Breast epithelium (tissue), 3 donors: ENCODE results near the gene TLR7.

ENCODE experiments used
- CTCF ChIP-seq, 3 donors: fragments of 450-650 bp; IDR thresholded peaks; one replicate each; pipeline ENCODE4 v1.5.1; 2016 to 2017; ENCODE audit warnings: antibody characterized with exemption in 3 of 3, mild to moderate bottlenecking in 3 of 3, moderate library complexity in 3 of 3
- POLR2A ChIP-seq: fragments of 450-650 bp; IDR thresholded peaks from one replicate; pipeline ENCODE4 v1.6.1; 2016; ENCODE audit warnings: antibody characterized with exemption, mild to moderate bottlenecking, moderate library complexity
- POLR2AphosphoS5 ChIP-seq, 3 donors: sonication (generic); formaldehyde crosslinking; IDR thresholded peaks; one replicate each; pipeline ENCODE4 v1.6.1; 2017; ENCODE audit warnings: antibody characterized with exemption in 3 of 3

GRCh38 chrX:12910423-12911121, 43.7 kb downstream of the TLR7 start:
- no peak for TF ChIP-seq POLR2AphosphoS5 (IDR thresholded peaks at IDR 0.05)
- TF ChIP-seq POLR2A: no peak
- TF ChIP-seq CTCF (IDR thresholded peaks at IDR 0.05): no peak
